HG02970 (cell line): ENCODE measurements around the gene CDCA3.

ENCODE experiments used
- ATAC-seq: cut with Tn5 transposase; IDR thresholded peaks from one replicate; pipeline ENCODE4 v1.9.1; 2021; ENCODE audit warnings: mild to moderate bottlenecking, moderate library complexity, moderate number of reproducible peaks; ENCODE audit not compliant: unreplicated experiment, low FRiP score

CDCA3 gene

GRCh38 chr12:6823182-6824084, 27.7 kb downstream of the CDCA3 start:
- no peak for ATAC-seq

GRCh38 chr12:6822426-6823135, 28.5 kb downstream of the CDCA3 start:
- no peak for ATAC-seq

GRCh38 chr12:6821591-6822425, 29.3 kb downstream of the CDCA3 start, which contains the start of gene GPR162:
TSS of gene GPR162 (plus strand) at chr12:6821821. CDS start at chr12:6823899, 2,078 bp downstream.
- no peak for ATAC-seq

- ATAC-seq = no peak
Measured at GRCh38 chr12:6820166-6820565, 30.9 kb downstream of the CDCA3 start.

- ATAC-seq = no peak
Measured at GRCh38 chr12:6819106-6820030, 31.7 kb downstream of the CDCA3 start.

GRCh38 chr12:6818645-6819044, 32.4 kb downstream of the CDCA3 start:
- no peak for ATAC-seq

- ATAC-seq = no peak
Measured at GRCh38 chr12:6818222-6818621, 32.9 kb downstream of the CDCA3 start.

GRCh38 chr12:6817662-6818157, 33.4 kb downstream of the CDCA3 start:
- no peak for ATAC-seq

- no peak for ATAC-seq
Measured at GRCh38 chr12:6817098-6817497, 34.0 kb downstream of the CDCA3 start.

- no peak for ATAC-seq
Measured at GRCh38 chr12:6816598-6816997, 34.5 kb downstream of the CDCA3 start.

- no peak for ATAC-seq
Measured at GRCh38 chr12:6813363-6813762, 37.7 kb downstream of the CDCA3 start.

- ATAC-seq = no peak
Measured at GRCh38 chr12:6810758-6811157, 40.3 kb downstream of the CDCA3 start.

- ATAC-seq = no peak
Measured at GRCh38 chr12:6809056-6809455, 42.0 kb downstream of the CDCA3 start.

- ATAC-seq = no peak
Measured at GRCh38 chr12:6807170-6807569, 43.9 kb downstream of the CDCA3 start.

- ATAC-seq = no peak
Measured at GRCh38 chr12:6799147-6799546, 51.9 kb downstream of the CDCA3 start.
